GM20431 (cell line): ENCODE results near the gene TNFRSF18.

Source experiments
- in situ Hi-C: fragments of 300-500 bp; cut with MseI, MboI; formaldehyde crosslinking; loops from one replicate; pipeline ENCODE4 v1.15.0; 2020; ENCODE audit warnings: low sequenced_read_pairs; ENCODE audit not compliant: unreplicated experiment

TNFRSF18 gene

DNA sequence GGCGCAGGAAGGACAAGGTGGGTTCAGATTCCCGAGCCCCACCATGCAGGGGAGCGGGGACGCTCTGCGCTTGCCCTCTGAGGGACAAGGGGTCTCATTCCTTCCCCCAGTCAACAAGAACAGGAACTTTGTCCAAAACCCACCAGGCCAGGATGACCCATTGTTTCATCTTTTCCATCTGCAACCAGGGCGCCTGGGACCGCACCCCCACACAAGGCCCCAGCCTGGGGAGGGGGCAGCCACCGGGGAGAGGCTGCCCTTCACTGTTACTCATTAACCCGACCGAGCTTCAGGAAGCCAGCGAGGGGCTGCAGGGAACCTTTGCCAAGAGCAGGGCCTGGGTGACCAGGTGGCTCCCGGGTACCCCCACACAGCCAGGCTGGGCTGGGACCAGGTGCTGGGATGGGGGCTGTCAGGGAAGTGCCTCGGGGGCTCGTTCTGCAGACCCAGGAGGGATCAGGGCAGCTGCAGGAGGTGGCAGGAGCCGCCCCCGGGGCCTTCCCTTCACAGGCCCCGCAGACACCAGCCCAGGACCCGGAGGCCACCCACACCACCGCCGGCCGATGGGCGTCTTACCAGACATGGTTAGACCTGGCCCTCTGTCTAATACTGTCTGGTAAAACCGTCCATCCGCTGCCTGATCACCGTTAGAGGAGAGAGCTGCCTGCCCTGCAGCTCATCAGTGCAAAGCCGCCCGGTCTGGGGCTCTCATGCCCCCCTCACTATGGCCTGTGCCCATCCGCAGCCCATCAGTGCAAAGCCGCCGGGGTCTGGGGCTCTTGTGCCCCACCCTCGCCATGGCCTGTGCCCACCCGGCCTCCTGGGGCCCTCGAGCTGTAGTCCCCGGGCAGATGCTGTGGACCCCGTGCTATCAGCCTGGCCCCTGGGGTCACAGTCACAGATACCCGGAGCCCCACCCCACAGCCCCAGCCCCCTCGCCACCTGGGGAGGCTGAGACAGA, 37.7 kb downstream of the TNFRSF18 start:
- in situ Hi-C loops, result no loop called here

DNA sequence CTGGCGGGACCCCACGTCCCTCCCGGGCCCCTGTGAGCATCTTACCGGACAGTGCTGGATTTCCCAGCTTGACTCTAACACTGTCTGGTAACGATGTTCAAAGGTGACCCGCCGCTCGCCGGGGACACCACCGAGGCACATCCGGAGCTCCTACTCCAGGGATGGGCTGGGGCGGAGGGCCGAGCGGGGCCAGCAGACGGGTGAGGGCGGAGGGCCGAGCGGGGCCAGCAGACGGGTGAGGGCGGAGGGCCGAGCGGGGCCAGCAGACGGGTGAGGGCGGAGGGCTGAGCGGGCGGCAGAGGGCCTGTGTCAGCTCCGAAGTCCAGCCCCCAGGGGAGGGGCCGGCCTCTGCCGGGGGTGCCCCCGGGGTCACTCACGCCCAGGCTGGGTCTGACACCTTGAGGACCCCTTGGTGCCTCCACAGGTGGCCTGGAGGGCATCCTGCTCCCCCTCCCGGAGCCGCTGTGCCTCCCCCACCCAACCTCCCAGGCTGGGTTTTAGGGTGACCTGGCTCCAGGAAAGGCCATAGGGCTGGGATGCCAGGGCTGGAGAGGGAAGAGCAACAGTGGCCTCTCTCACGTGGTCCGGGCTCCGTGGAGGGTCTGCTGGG, 38.4 kb downstream of the TNFRSF18 start:
- in situ Hi-C loops, result no loop called here

DNA sequence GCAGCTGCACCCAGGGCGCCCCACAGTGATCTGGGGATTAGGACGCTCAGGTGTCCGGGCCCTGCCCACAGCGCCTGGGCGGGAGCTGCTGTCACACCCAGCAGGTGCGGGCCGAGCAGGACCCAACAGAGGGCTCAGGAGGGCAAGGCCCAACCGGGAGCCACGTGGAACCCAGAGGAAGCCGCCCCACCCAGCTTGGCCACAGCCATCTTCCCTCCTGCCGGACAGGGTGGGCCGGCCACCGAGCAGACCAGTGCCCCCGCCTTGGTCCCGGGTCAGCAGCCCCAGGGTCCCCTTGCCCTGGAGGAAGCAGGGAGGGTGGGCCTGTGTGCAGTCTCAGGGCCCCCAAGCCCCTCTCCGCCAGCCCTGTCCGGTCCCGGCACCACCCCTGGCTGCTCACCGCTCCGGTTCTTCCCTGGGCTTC, 39.0 kb downstream of the TNFRSF18 start:
- in situ Hi-C loops, result no loop called here

DNA sequence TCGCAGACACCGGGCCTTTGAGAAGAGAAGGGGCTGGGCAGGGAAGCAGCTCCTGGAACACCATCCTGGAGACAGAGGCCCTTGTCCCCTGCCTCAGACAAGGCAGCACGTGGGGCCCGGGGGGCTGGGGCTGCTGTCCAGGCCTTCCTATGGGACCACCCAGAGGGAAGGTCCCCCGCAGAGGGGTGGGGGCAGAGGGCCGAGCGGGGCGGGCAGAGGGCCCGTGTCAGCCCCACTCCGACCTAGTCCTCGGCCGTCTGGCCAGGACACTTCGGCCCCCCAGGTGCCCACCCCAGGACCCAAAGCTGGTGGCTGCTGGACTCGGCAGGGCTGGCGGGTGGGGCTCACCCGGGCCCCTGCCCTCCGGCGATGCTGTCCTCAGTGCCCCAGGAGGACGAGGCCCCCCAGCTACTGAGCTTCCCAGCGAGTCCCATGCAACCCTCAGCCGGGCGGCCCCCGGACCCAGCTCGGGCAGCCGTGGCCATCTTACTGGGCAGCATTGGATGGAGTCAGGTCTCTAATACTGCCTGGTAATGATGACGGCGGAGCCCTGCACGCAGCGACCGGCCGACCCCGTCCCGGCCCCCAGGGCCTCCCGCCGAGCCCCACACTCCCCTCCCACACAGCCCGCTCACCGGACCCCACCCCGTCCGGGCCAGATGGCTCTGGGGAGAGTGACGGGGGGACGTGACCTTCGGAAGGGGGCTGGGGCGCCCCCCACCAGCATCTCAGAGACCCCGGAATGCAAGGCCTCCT, 39.6 kb downstream of the TNFRSF18 start:
- in situ Hi-C loops, result no loop called here

DNA sequence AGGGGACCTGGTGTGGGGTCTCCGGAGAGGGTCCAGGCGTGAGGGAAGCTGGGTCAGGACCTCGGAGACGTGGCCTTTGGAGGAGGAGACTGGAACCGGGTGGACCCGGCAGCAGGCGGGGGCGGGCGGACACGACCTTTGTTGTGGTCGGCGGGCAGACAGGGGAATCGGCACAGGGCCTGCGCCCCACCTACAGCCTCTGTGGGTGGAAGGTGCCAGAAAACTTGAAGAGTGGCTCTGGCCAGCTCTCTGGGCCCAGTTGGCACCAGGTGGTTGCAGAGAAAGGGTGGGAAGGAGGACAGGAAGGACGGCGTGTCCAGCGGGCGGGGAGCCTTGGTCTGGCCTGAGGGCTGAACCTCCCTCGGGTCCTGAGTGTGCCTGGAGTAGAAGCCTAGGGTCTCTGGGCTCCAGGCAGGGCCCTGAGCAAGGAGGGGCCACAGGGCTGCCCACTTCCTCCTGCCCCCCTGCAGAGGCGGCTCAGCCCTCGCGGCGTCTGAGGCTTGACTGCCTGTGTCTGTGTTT, 40.4 kb downstream of the TNFRSF18 start:
- in situ Hi-C loops, result no loop called here

DNA sequence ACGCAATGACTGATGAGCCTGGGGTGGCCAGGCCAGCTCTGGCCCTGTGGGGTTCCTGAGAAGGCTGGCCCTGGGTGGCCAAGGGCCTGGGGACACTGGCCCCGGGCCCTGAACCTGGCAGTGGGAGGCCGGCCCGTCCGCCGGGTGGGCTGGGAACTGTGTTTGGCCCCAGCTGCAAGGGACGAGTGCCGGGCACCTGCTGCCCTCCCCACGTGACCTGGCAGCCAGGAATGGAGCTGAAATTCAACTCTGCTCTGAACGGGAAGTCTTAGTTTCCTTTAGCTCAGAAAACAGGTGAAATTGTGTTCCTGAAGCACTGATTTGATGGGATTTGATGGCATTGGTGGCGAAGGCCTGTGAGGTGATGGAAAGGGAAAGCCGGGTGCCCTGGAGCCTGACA, 40.9 kb downstream of the TNFRSF18 start:
- in situ Hi-C loops, result no loop called here

DNA sequence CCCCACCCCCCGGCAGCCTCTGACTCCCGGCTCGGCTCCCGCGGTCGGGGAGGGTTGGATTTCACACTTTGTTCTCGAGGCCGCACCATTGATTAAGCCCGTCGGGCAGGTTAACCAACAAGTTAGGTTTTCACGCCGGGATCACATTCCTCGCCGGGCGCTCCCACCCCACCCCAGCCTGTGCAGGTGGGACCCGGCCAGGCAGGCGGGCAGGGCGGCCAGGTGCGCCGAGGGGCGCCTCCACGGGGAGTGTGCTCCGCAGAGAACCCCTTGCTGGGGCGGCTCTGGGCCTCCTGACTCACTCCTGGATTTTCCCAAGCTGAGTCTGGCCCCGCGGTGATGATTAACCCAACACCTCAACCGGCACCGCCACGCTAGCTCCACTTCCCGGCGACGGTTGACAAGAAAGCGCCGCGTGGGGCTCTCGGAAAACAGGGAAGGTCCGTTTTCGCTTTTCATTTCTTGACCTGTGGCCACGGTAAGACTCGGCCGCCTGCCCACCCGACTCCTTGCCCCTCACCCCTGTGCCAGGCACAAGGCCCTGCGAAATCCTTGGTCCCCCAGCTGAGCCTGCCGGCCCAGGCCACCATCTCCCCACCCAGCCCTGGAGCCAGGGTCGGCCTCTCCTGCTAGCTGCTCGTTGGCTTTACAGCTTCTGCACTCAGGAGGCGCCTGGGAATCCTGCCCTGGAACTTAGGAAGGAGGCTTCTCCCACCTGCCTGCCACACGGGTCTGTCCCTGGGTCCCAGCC, 41.5 kb downstream of the TNFRSF18 start:
- in situ Hi-C loops, result no loop called here

DNA sequence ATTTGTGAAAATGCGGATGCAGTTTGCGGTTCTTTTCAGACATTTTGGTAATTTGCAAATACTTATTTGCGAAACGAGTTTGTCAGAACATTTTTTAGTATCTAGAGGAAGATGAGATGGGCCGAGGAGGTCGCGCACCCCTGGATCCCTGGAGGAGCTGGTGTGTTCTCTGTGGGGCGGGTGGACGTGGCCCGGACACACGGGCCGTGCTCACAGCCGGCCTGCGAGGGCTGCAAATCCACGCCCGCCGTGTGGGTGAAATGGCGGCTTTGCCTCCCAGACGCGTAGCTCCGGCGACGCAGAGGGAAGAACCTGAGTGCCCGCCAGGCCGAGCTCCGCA, 42.1 kb downstream of the TNFRSF18 start:
- in situ Hi-C loops, result no loop called here

DNA sequence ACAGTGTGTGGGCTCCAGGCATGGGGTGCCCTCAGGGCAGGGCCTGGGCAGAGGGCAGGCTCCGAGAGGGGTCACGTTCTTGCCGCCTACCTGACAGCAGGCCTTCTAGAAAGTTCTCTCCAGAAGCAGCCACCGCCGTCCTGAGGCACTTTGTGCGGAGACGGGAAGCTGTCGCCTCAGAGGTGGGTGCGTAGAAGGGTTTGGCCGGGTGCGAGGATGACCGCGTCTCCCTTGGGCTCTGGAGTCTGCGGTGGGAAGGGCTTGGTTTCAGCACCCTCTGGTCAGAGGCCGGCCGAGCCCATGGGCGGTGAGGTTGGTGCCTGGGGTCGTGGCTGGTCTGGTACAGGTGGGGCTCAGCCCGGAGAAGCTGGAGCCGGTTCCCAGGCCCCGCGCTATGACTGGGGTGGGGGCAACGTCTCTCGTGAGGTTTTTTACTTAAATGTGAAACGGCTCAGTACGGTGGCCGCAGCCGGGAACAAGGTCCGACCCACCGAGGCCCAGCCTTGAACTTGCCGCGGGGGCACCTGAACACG, 42.8 kb downstream of the TNFRSF18 start:
- in situ Hi-C loops, result no loop called here

DNA sequence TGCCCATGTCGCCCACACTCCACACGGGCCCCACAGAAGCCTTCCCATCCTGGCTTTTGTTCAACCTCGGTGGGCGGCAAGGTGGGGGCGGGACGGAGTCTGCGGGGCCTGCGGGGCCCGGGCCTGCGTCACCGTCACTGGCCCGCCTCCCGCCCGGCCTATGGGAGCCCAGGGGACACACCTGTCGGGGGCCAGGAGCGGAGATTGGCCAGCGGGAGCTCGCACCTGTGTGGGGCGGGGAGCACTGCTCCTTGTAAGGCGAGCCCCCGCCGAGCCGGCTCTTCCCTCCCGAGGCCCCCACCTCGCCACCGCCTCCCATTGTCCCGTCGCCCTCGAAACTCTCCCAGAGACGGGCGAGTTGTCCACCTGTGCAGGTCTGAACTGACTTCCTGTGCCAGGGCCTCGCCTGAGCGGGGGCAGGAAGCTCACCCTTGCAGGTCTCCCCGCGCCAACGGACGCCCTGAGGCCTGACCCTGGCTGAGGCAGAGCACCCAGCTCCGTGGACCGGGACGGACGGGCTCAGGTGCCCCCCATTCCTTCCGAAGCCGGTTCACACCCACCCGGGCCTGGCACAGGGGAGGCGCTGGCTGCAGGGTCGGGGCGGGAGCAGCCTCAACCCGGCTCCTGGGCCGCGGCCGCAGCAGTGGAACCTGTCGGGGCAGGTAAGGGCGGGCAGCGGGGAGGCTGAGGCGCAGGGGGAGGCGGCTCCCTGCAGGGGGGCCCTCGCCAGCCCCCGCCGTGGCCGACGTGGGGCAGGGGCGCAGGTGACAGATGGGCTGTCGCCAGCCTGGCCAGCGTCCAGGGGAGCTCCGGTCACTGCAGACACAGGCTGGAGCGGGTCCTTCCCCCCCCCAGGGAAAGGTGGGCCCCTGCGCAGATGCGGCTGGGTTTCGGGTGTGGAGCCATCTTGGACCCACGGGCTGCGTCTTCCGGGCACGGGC, 43.5 kb downstream of the TNFRSF18 start:
- in situ Hi-C loops, result no loop called here

DNA sequence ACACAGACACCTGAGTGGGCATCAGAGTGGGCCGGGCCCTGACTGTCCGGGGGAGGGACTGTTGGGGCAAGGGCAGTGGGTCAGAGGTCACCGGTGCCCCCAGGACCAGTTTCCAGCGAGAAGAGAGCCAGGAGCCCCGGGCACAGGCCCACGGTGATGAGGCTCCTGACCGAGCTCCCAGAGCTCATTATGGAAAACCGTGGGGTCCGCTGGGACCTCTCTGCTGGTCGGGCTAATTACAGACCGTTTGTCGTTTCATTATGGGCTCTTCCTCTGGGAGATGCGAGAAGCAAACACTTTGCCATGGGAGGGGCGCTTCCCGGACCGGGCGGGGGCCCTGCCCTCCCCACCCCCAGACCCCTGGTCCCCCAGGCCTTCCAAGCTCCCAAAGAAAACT, 44.7 kb downstream of the TNFRSF18 start:
- in situ Hi-C loops, result no loop called here

DNA sequence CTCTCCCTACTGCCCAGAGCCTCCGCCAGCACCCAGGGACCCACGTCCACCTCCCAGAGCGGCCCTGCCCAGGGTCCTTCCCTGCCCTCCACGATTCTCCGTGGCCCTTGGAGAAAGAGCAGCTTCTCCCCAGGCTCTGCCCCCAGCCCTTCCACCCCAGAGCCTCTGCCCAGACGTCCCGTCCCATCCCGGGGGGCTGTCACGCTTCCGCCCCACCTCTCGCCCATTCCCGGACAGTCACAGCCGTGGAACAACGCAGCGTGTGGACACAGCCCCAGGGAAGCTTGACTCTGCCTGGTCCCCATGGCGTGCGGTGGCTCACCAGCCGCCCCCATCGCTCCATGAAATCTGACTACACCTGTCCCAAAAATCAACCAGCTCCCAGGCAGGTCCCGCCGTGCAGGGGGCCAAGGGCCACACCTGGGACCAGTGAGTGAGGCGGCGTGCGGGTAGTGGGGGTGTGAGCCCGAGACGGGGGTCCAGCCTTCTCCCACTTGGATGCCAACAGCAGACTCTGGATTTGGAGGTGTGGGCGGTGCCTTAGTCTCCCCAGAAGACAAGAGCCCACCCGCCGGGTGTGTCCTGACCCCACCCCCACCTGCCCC, 45.2 kb downstream of the TNFRSF18 start:
- in situ Hi-C loops, result no loop called here

DNA sequence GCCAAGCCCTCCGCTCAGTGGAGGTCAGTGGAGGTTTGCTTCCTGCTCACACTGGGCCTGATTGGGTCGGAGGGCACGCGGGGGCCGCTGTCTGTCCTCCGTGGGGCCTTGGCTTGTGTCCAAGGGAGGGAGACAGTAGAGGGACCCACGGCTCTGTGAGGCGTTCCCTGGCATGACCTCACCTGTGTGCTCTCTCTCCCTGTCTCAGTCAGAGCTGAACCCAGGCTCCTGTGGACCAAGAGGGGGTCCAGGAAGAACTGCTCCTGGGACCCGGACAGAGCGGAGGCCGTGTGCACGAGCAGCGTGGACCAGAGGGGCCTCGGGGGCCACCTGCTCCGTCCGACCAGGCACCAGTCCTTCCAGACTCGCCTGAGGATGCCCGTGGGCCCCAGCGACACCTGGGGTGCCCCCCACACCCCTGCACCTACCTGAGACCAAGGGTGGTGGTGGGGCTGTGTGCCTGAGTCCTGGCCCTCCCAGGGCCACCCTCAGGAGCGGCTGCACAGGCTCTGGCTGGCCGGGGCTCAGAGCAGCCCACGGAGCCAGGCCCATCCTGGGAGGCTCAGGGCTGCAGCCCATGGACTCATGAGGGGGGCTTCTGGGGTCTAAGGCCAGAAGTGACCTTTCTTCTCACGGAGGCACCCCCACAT, 46.0 kb downstream of the TNFRSF18 start:
- in situ Hi-C loops, result no loop called here

DNA sequence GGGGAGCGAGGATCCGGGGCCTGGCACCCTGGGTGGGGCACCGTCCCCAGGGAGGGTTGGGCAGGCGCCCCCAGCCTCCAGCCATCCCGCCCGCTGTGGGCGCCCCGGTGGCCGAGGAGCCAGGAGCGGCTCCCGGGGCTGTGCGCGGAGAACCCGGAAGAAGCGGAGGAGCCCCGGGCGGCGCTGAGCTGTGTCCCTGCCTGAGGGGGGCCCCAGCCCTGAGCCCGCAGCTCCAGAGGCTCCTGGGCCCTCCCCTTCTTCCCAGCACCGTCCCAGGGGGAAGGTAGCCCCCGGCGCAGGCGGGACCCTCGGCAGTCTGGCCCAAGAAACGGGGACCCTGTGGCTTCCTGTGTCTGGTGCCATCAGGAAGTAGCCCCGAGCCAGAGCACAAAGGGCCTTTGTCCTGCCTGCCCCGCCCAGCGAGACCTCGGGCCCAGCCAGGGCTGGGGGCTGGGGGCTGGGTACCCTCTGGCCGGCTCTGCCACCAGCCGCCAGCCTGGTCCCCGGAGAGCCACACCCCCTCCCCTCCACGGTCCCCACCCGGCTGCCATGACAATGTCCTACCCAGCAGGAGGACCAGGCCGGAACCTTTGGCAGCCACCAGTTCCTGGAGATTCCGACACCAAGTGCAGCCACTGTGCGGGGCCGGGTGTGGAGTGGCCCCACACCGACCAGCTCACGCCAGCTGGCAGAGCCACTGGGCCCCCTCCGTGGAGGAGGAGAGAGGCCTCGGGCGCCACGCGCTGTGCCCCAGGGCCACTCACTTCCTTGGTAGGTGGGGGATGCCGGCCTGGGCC, 48.3 kb downstream of the TNFRSF18 start:
- in situ Hi-C loops, result no loop called here

DNA sequence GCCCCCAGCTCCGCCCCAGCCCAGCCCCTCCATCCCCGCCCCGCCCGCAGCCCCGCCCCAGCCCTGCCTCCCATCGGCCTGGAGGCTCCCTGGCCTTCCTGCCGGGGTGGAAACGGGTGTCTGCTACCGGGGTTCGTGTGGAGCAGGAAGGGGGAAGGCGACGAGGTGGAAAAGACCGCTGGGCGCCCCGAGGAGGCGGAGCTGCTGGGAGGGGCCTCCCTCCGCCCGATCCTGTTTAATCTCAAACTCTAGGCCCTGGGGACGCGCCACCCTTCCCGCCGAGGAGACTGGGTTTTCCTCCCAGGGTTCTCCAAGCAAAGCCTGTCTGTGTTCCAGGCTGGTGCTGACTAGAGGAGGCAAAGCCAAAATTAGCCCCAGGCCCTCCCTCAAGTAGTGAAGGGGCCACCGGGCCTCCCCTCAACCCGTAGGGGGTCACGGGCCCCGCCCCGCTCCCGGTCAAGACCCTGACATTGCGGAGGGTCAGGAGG, 48.9 kb downstream of the TNFRSF18 start:
- in situ Hi-C loops, result no loop called here

DNA sequence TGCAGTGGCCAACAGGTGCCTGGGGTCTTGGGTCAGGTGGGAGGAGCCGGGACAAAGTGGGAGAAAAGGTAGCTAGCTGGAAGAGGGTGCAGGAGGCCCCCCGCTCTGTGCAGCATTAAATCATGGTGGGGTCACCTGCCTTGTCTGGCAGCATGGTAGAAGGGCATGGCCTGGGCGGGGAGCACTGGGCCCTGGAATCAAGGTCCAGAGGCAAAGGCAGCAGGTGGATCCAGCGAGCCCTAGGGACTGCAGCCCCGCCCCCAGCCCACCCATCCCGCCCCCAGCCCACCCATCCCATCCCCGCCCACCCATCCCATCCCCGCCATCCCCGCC, 49.4 kb downstream of the TNFRSF18 start:
- in situ Hi-C loops, result no loop called here
